ENCODE measurements around the gene RIPPLY3.

DNA sequence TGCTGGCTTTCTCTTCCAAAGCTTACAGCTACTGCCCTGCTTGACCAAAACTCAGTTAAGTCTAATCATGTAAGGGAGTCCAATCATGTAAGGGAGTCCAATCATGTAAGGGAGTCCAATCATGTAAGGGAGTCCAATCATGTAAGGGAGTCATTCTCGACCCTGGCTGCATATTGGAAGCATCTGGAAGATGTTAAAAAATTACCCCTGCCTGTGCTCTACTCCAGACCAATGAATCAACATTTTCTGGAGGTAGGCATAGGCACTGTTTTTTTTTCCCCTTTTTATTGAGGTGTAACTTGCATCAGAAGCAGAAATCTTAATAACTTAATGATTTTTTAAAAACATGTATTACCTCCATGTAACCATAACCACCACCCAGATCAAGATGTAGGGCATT is 56.9 kb downstream of the RIPPLY3 start:
- TF ChIP-seq CEBPB (IDR thresholded peaks at IDR 0.05) (no peak), TAF1 (IDR thresholded peaks at IDR 0.05; ENCODE audit: low read depth) (no peak), RAD21 (IDR thresholded peaks at IDR 0.05; ENCODE audit: low read depth) (no peak), FOXM1 (IDR thresholded peaks at IDR 0.05; ENCODE audit: borderline replicate concordance, low read depth) (no peak), EP300 (IDR thresholded peaks at IDR 0.05; ENCODE audit: borderline replicate concordance) (no peak), TEAD4 (IDR thresholded peaks at IDR 0.05) (no peak), YY1 (IDR thresholded peaks at IDR 0.05; ENCODE audit: low read depth) (no peak), TCF12 (IDR thresholded peaks at IDR 0.05; ENCODE audit: low read depth) (no peak)
- TF ChIP-seq, protein P1, sequence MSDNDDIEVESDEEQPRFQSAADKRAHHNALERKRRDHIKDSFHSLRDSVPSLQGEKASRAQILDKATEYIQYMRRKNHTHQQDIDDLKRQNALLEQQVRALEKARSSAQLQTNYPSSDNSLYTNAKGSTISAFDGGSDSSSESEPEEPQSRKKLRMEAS (IDR thresholded peaks at IDR 0.05): no peak
- TF ChIP-seq, protein P2, sequence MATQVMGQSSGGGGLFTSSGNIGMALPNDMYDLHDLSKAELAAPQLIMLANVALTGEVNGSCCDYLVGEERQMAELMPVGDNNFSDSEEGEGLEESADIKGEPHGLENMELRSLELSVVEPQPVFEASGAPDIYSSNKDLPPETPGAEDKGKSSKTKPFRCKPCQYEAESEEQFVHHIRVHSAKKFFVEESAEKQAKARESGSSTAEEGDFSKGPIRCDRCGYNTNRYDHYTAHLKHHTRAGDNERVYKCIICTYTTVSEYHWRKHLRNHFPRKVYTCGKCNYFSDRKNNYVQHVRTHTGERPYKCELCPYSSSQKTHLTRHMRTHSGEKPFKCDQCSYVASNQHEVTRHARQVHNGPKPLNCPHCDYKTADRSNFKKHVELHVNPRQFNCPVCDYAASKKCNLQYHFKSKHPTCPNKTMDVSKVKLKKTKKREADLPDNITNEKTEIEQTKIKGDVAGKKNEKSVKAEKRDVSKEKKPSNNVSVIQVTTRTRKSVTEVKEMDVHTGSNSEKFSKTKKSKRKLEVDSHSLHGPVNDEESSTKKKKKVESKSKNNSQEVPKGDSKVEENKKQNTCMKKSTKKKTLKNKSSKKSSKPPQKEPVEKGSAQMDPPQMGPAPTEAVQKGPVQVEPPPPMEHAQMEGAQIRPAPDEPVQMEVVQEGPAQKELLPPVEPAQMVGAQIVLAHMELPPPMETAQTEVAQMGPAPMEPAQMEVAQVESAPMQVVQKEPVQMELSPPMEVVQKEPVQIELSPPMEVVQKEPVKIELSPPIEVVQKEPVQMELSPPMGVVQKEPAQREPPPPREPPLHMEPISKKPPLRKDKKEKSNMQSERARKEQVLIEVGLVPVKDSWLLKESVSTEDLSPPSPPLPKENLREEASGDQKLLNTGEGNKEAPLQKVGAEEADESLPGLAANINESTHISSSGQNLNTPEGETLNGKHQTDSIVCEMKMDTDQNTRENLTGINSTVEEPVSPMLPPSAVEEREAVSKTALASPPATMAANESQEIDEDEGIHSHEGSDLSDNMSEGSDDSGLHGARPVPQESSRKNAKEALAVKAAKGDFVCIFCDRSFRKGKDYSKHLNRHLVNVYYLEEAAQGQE (IDR thresholded peaks at IDR 0.05; ENCODE audit: low read depth): no peak
